Gastroesophageal sphincter (tissue), 3 donors: Measurements from ENCODE around the gene ITPK1.

Experiments used
- CTCF ChIP-seq, 4 experiments: fragments of 200-600 bp in 2 of 4; fragments of 450-650 bp in 2 of 4; sonication (generic) in 1 of 4; IDR thresholded peaks; one replicate each; pipeline ENCODE4 v1.5.1; 2017 to 2019; ENCODE audit warnings: antibody characterized with exemption in 4 of 4, mild to moderate bottlenecking in 2 of 4, moderate library complexity in 2 of 4
- EP300 ChIP-seq: sonication (generic); formaldehyde crosslinking; IDR thresholded peaks from one replicate; pipeline ENCODE4 v1.6.1; 2017; ENCODE audit warnings: antibody characterized with exemption, mild to moderate bottlenecking
- POLR2AphosphoS5 ChIP-seq: sonication (generic); formaldehyde crosslinking; IDR thresholded peaks from one replicate; pipeline ENCODE4 v1.6.1; 2017; ENCODE audit warnings: antibody characterized with exemption

- TF ChIP-seq CTCF (IDR thresholded peaks at IDR 0.05) (no peak), POLR2AphosphoS5 (no peak), EP300 (no peak)
These were observed 188.1 kb downstream of the ITPK1 start for GRCh38 chr14:92927349-92928257.
